Measurements from ENCODE around the gene DMRT2.

Gene DMRT2

DNA sequence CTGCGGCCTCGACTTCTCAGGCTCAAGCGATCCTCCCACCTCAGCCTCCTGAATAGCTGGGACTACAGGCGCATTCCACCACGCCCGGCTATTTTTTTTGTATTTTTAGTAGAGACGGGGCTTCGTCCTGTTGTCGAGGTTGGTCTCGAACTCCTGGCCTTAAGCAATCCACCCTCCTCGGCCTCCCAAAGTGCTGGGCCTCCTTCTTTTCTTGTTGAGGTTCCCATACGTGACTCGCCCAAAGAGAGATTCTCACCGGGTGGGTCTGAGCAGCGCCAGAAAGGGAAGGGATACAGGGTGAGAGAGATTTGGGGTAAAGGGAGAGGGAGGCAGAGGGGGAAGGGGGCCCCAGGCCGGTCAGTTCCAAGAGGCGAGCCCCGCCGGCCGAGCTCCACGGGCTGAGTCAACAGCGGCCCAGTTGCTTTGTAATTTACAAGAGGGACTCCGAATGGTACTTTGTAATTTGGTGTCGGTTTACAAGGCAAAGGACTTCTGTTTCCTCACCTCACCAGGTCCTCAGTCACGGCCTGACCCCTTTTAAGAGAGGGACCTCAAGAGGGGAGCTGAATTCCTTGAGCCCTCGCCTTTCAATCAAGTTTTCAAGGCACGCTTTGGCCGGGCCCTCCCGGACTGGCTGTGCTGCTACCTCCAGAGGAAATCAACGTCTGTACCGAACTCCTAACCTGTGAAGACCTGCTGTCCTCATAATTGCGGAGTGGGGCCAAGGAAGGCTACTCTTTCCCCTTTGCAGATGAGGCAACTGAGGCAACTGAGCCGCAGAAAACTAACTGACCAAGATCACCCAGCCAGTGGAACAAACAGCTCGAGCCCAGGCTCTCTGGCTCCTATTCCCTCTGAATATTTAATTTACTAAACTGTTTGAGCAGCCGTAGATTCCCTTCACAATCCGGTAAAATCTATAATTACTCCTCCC lies 3.3 kb upstream of the DMRT2 start:
- DNase-seq (ENCODE audit: low spot score), result no peak
- TF ChIP-seq, protein P1, sequence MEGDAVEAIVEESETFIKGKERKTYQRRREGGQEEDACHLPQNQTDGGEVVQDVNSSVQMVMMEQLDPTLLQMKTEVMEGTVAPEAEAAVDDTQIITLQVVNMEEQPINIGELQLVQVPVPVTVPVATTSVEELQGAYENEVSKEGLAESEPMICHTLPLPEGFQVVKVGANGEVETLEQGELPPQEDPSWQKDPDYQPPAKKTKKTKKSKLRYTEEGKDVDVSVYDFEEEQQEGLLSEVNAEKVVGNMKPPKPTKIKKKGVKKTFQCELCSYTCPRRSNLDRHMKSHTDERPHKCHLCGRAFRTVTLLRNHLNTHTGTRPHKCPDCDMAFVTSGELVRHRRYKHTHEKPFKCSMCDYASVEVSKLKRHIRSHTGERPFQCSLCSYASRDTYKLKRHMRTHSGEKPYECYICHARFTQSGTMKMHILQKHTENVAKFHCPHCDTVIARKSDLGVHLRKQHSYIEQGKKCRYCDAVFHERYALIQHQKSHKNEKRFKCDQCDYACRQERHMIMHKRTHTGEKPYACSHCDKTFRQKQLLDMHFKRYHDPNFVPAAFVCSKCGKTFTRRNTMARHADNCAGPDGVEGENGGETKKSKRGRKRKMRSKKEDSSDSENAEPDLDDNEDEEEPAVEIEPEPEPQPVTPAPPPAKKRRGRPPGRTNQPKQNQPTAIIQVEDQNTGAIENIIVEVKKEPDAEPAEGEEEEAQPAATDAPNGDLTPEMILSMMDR (IDR thresholded peaks at IDR 0.05), result no peak
- H3K27ac ChIP-seq, result no peak overlapping the region
- H3K4me3 ChIP-seq, result peak overlapping the region; percentile 73

DNA sequence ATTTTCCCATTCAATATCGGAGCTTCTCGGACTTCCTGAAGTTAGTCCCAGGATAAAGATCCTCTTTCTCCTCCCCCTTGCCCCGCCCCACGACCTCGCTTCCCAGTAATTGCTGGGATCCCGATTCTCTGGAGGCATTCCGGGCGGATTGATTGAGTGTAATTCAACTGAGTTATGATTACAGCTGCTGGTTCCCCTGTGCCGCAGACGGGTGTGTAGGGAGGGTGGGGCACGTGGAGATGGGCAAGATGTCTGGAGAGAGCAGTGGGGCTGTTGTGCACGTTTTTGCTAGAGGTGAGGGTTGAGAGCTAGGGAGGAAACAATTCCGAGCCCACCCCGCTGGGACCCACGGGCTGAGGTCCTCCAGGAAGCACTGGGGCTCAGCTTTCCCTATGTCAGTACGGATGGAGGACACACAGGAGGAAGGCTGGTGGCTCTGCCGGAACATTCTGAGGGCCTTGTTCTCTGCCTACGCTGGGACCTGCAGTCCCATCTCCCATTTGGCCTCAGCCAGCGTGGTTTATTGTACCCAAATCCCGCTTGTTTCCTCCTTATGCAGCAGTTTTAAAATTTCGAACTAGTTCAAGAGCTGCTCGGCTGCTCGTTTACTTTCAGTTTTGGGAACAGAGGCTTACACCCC lies 2.4 kb upstream of the DMRT2 start:
- no peak overlapping the region for H3K27ac ChIP-seq
- no peak for DNase-seq (ENCODE audit: low spot score)
- peak overlapping the region; percentile 73 for H3K4me3 ChIP-seq
- TF ChIP-seq, protein P1 (IDR thresholded peaks at IDR 0.05), result no peak

DNA sequence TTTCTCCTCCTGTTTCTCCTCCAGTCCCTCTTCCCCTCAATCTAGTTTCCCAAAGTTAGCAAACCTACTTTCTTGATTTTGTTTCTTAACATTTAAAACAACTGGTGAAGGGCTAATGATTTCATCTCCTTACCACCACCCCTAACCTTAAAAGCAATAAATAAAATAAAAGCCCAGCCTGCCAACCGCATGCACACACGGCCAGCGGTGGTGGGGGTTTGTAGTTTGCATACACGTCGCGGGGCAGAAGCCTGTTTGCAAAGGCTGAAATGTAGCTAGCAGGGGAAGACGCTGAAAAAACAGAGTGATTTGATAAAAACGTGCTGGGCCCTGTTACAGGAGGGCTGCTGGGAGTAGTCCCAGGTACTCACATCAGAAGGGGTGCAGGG lies 1.9 kb upstream of the DMRT2 start:
- TF ChIP-seq, protein P1 (IDR thresholded peaks at IDR 0.05), result no peak
- H3K27ac ChIP-seq, result no peak overlapping the region
- H3K4me3 ChIP-seq, result peak overlapping the region; percentile 73
- no peak for DNase-seq (ENCODE audit: low spot score)

DNA sequence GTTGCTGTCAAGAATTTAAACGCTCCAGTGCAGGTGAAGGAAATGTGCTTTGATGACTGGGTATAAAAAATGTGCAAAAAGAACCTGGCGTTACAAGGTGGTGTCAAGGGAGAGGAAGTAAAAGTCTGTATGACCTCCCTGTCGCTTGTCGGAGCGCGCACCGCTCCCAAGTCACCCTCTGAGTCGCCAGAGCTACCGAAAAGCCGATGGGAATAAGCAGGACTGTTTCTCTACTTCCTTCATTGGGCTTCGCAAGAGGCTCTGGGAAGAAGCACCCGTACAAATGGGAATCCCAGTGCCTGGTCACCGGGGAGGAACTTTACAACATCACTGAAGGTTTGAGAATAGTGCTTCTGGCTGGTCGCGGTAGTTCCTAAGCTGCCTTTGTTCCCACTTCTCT lies 1.3 kb upstream of the DMRT2 start:
- no peak for DNase-seq (ENCODE audit: low spot score)
- Histone ChIP-seq H3K27ac (no peak overlapping the region), H3K4me3 (peak overlapping the region; percentile 73)
- TF ChIP-seq, protein P1 (IDR thresholded peaks at IDR 0.05), result no peak

GRCh38 chr9:1049641-1050040 lies 516 bp upstream of the DMRT2 start:
- TF ChIP-seq, protein P1 (IDR thresholded peaks at IDR 0.05), result no peak
- Histone ChIP-seq H3K27ac (no peak overlapping the region), H3K4me3 (peak overlapping the region; percentile 66)
- DNase-seq (ENCODE audit: low spot score), result no peak

DNA sequence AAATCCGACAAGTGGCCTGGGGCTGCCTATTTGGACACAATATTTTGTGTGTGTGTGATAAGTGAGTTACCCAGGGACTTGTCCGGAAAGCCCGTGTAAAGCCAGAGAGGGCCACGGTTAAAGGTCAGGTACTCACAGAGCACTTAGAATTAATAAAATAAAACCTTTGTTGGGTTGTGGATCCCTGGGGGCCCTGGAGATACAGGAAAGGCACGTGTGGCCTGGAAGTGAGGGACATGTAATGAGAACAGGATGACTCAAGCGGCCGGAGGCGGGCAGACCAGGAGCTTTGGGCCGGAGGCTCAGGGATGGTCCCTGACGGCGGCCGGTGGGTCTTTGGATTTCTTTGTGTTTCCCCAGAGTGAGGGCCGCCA lies 1.0 kb downstream of the DMRT2 start:
- no peak for DNase-seq (ENCODE audit: low spot score)
- Histone ChIP-seq H3K27ac (no peak overlapping the region), H3K4me3 (peak overlapping the region; percentile 66)
- TF ChIP-seq, protein P1 (IDR thresholded peaks at IDR 0.05), result no peak
